Spleen (tissue), 7 donors: Measurements from ENCODE around the gene GBP7.

ENCODE experiments used
- CTCF ChIP-seq, 11 experiments: fragments of 200-600 bp in 7 of 11; fragments of 450-650 bp in 4 of 11; sonication (generic) in 4 of 11; IDR thresholded peaks in 8 of 11; conservative IDR thresholded peaks in 3 of 11; 1 replicate in 7 of 11; 2 replicates in 4 of 11; pipeline versions ENCODE4 v1.4.0 to v1.8.0; 2016 to 2021; ENCODE audit warnings: antibody characterized with exemption in 11 of 11, inconsistent platforms in 4 of 11, mild to moderate bottlenecking in 1 of 11
- POLR2A ChIP-seq, 3 donors: fragments of 450-650 bp; IDR thresholded peaks; one replicate each; pipeline ENCODE4 v1.5.1; 2017; ENCODE audit warnings: antibody characterized with exemption in 3 of 3, mild to moderate bottlenecking in 1 of 3
- POLR2AphosphoS5 ChIP-seq, 3 donors: sonication (generic); formaldehyde crosslinking; IDR thresholded peaks; one replicate each; pipeline ENCODE4 v1.5.1; 2017; ENCODE audit warnings: antibody characterized with exemption in 3 of 3
- donor health status: DM: no; HTN: no; CAD: no; lungs with moderate emphysema.
- donor health status: DM: no; HTN: no; CAD: no.
- donor health status: DM: no; HTN: no; CAD: no.

GRCh38 chr1:89221341-89221740 is 45.5 kb upstream of the GBP7 start:
- TF ChIP-seq CTCF (IDR thresholded peaks at IDR 0.05 in 8 of 11, conservative IDR thresholded peaks at IDR 0.05 in 3 of 11) (no peak), POLR2A (IDR thresholded peaks at IDR 0.05) (no peak), POLR2AphosphoS5 (IDR thresholded peaks at IDR 0.05) (no peak)
